ENCODE measurements around the gene SNAP23.

- TF ChIP-seq EZH2 (IDR thresholded peaks at IDR 0.05), result no peak
- no peak for TF ChIP-seq FOXP2 (optimal IDR thresholded peaks at IDR 0.05; ENCODE audit: control extremely low read depth, extremely low read length, insufficient read depth)
- TF ChIP-seq POLR2AphosphoS5 (IDR thresholded peaks at IDR 0.05; ENCODE audit: borderline replicate concordance, low read depth, low read length), result no peak
Observed at GRCh38 chr15:42448281-42448680, 47.2 kb upstream of the SNAP23 start.

Measured in SK-N-MC (cell line).